ENCODE data around the gene LRFN4. TPM values are rescaled to one million over a fixed set of nuclear protein-coding genes. Genes with fewer than 3 reads are reported as not detected.

LRFN4 gene
- total and polyA plus RNA-seq, 10 donors, result 3.3 to 12.0 (median 8.0) TPM

DNA sequence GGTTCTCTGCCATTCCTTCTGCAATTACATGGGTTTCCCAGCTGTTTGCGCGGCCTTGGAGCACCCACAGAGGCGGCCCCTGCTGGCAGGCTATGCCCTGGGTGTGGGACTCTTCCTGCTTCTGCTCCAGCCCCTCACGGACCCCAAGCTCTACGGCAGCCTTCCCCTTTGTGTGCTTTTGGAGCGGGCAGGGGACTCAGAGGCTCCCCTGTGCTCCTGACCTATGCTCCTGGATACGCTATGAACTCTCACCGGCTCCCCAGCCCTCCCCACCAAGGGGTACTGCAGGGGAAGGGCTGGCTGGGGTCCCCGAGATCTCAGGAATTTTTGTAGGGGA is 11.0 kb upstream of the LRFN4 start:
- intact Hi-C loops (cut with DNase I; ENCODE audit: low total_unique reads), result no loop called here
- DNase-seq, result peak; percentile 71
- Histone ChIP-seq H3K27ac (no peak overlapping the region), H3K9me3 (no peaks in the 10 kb centered on the region), H3K27me3 (replicated peaks in 1 of 7) (no peaks in the 10 kb centered on the region), H3K4me3 (no peak overlapping the region), H3K4me1 (peaks cover 21 to 51% (median 34%) of the 10 kb centered on the region in 6 donors), H3K36me3 (peaks cover 0 to 49% (median 28%) of the 10 kb centered on the region in 6 donors)
- 89 to 93% (median 90%) methylated on average over 9 of the region's 9 CpGs for WGBS, 5 donors
- TF ChIP-seq POLR2A (IDR thresholded peaks at IDR 0.05), result no peak
- TF ChIP-seq POLR2AphosphoS5 (IDR thresholded peaks at IDR 0.05), result no peak
- TF ChIP-seq, protein P1, sequence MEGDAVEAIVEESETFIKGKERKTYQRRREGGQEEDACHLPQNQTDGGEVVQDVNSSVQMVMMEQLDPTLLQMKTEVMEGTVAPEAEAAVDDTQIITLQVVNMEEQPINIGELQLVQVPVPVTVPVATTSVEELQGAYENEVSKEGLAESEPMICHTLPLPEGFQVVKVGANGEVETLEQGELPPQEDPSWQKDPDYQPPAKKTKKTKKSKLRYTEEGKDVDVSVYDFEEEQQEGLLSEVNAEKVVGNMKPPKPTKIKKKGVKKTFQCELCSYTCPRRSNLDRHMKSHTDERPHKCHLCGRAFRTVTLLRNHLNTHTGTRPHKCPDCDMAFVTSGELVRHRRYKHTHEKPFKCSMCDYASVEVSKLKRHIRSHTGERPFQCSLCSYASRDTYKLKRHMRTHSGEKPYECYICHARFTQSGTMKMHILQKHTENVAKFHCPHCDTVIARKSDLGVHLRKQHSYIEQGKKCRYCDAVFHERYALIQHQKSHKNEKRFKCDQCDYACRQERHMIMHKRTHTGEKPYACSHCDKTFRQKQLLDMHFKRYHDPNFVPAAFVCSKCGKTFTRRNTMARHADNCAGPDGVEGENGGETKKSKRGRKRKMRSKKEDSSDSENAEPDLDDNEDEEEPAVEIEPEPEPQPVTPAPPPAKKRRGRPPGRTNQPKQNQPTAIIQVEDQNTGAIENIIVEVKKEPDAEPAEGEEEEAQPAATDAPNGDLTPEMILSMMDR (IDR thresholded peaks at IDR 0.05 in 8 of 11, conservative IDR thresholded peaks at IDR 0.05 in 3 of 11), result no peak

DNA sequence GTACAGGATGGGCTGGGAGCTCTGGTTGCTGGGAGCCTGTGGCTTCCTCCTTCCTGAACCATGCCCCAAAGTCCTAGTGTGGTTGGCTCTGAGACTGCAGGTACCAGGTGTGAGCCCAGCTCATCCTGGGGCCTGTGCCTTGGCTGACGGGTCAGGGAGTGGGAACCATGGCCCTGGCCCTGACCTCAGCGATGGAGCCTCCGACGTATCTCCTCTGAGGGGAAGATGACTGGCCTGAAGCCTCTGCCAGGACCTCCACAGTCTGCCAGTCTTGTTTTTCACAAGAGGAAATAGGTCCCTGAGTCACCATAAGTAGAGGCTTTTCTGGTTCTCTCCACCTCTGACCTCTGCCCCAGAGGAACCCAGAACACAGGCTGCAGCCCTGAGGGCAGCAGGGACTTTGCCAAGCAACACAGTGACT is 10.2 kb upstream of the LRFN4 start:
- H3K27me3 ChIP-seq (replicated peaks in 1 of 7), result no peaks in the 10 kb centered on the region
- intact Hi-C loops (cut with DNase I; ENCODE audit: low total_unique reads), result no loop called here
- peak; percentile 74 for DNase-seq
- no peak overlapping the region for H3K4me3 ChIP-seq
- WGBS, 5 donors, result 72 to 82% (median 77%) methylated on average over 4 of the region's 4 CpGs
- H3K27ac ChIP-seq, result no peak overlapping the region
- peaks cover 17 to 44% (median 27%) of the 10 kb centered on the region in 6 donors for H3K4me1 ChIP-seq
- no peaks in the 10 kb centered on the region for H3K9me3 ChIP-seq
- TF ChIP-seq POLR2A (IDR thresholded peaks at IDR 0.05), result no peak
- TF ChIP-seq, protein P1 (IDR thresholded peaks at IDR 0.05 in 8 of 11, conservative IDR thresholded peaks at IDR 0.05 in 3 of 11), result no peak
- no peak for TF ChIP-seq POLR2AphosphoS5 (IDR thresholded peaks at IDR 0.05)
- peaks cover 0 to 49% (median 28%) of the 10 kb centered on the region in 6 donors for H3K36me3 ChIP-seq

DNA sequence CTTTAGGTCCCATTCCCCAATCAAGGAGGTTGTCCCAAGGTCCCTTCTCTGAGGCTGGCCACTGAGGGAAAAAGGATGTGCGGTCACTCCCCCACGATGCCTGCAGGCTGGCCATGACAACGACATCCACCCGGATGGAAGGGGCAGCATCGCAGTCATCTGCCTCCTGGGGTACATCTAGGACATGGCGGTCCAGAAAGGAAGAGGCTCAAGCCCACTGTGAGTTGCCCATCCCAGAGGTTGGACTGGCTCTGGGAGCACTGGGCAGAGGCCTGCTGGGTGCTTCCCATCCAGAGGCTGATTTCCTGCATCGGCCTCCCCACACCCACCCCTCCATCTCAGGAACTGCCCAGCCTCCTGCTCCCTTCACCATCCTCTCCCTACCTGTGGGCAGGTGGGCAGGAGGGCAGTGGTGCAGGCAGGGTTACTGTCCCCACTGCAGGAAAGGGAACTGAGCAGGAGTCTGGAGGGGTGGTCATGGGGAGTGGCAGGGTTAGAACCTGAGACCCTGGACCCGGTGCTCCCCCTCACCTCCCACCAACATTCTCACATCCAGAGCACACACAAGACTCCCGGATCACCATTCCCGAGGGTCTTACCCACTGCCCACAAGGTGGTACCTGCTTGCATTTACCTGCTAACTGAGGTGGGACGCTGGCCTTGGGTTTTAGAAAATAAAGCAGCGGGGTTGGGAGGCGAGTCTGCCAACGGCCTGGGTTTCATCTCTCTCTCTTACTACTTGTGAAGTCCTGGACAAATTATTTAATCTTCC is 9.2 kb upstream of the LRFN4 start:
- Histone ChIP-seq H3K36me3 (peaks cover 0 to 49% (median 28%) of the 10 kb centered on the region in 6 donors), H3K9me3 (no peaks in the 10 kb centered on the region), H3K4me1 (peaks cover 9 to 40% (median 23%) of the 10 kb centered on the region in 6 donors), H3K27me3 (replicated peaks in 1 of 7) (no peaks in the 10 kb centered on the region), H3K4me3 (no peak overlapping the region), H3K27ac (no peak overlapping the region)
- intact Hi-C loops (cut with DNase I; ENCODE audit: low total_unique reads), result no loop called here
- TF ChIP-seq POLR2AphosphoS5 (IDR thresholded peaks at IDR 0.05) (peak in 2 of 3 donors; percentile 22 to 24), POLR2A (IDR thresholded peaks at IDR 0.05) (no peak)
- 83 to 93% (median 89%) methylated on average over 11 to 14 of the region's 14 CpGs for WGBS, 5 donors
- DNase-seq, result peak; percentile 66

DNA sequence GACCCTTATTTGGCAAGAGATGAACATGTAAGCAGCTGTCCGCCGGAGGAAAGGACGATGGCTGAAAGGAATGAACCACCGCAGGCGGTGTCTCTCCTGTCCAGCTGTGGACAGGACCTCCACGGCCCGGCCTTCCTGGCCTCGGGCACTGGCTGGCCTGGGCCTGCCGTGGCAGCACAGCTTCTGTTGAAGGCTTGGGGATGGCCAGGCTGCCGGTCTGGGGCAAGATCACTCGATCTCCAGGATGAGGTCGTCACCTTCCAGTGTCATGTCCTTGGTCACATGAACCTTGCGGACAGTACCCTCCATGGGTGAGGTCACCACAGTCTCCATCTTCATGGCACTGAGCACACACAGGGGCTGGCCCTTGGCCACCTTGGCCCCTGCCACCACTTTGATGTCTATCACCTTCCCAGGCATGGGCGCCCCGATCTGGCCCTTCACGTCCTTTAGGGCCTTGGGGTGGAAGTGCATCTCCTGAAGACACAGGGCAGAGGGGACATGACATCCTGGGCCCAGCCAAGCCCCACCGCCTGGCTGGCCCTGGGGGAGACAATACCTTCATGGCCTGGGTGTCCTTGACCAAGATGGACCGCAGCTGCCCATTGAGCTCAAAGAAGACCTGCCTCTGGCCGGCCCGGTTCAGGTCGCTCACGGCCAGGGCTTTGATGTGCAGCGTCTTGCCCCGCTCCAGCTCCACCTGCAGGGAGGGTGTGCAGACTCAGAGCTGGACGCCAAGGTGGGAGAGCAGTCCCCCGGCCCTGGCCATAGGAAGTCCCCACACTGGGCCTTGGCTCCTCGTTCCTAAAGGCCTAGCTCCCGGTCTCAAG is 8.0 kb upstream of the LRFN4 start:
- Histone ChIP-seq H3K27me3 (replicated peaks in 1 of 7) (no peaks in the 10 kb centered on the region), H3K36me3 (peaks cover 0 to 49% (median 28%) of the 10 kb centered on the region in 6 donors), H3K4me3 (no peak overlapping the region), H3K9me3 (no peaks in the 10 kb centered on the region), H3K4me1 (peaks cover 7 to 34% (median 19%) of the 10 kb centered on the region in 6 donors), H3K27ac (no peak overlapping the region)
- intact Hi-C loops (cut with DNase I; ENCODE audit: low total_unique reads), result no loop called here
- DNase-seq, result peak; percentile 70
- WGBS, 5 donors, result 88 to 95% (median 91%) methylated on average over 13 to 28 of the region's 28 CpGs
- TF ChIP-seq POLR2AphosphoS5 (IDR thresholded peaks at IDR 0.05) (peak in 1 of 3 donors; percentile 55), POLR2A (IDR thresholded peaks at IDR 0.05) (no peak)
- TF ChIP-seq, protein P1 (IDR thresholded peaks at IDR 0.05 in 8 of 11, conservative IDR thresholded peaks at IDR 0.05 in 3 of 11), result no peak

Measured in spleen (tissue), 11 donors.